KG1 (cell line): Measurements from ENCODE around the gene EPB41L5.
"Not testable (repeated sequence)": the region's sequence is repeated elsewhere in the genome, so short reads cannot be mapped to it uniquely, and the experiment has no call there.

Experiments
- DNase-seq: peaks from one replicate; lab custom pipeline; 2025; lab: John Stamatoyannopoulos, UW

The EPB41L5 gene

GRCh38 chr2:120100627-120101026, 87.8 kb downstream of the EPB41L5 start:
- no peak for DNase-seq

GRCh38 chr2:120103723-120104467, 91.0 kb downstream of the EPB41L5 start:
- no peak for DNase-seq

- DNase-seq, result no peak
Measured at GRCh38 chr2:120104772-120105171, 91.9 kb downstream of the EPB41L5 start.

GRCh38 chr2:120105360-120105759, 92.5 kb downstream of the EPB41L5 start:
- no peak for DNase-seq

- DNase-seq, result no peak
Measured at GRCh38 chr2:120108049-120108448, 95.2 kb downstream of the EPB41L5 start.

- no peak for DNase-seq
Measured at GRCh38 chr2:120108749-120109148, 95.9 kb downstream of the EPB41L5 start.

- DNase-seq, result peak; percentile 53
Measured at GRCh38 chr2:120109186-120110061, 96.5 kb downstream of the EPB41L5 start.

- no peak for DNase-seq
Measured at GRCh38 chr2:120110062-120110362, 97.1 kb downstream of the EPB41L5 start.

- no peak for DNase-seq
Measured at GRCh38 chr2:120110507-120110906, 97.6 kb downstream of the EPB41L5 start.

- no peak for DNase-seq
Measured at GRCh38 chr2:120111193-120111592, 98.3 kb downstream of the EPB41L5 start.

- DNase-seq, result no peak
Measured at GRCh38 chr2:120118018-120118417, 105.1 kb downstream of the EPB41L5 start.

GRCh38 chr2:120118471-120118870, 105.6 kb downstream of the EPB41L5 start:
- DNase-seq, result no peak

GRCh38 chr2:120121337-120121736, 108.5 kb downstream of the EPB41L5 start:
- DNase-seq, result not testable (repeated sequence)

- DNase-seq, result no peak
Measured at GRCh38 chr2:120123090-120123489, 110.2 kb downstream of the EPB41L5 start.

- no peak for DNase-seq
Measured at GRCh38 chr2:120125195-120125594, 112.3 kb downstream of the EPB41L5 start.

- DNase-seq, result no peak
Measured at GRCh38 chr2:120128216-120128615, 115.3 kb downstream of the EPB41L5 start.

- DNase-seq, result no peak
Measured at GRCh38 chr2:120132190-120132589, 119.3 kb downstream of the EPB41L5 start.

GRCh38 chr2:120132691-120133090, 119.8 kb downstream of the EPB41L5 start:
- DNase-seq, result no peak

- no peak for DNase-seq
Measured at GRCh38 chr2:120133572-120134244, 120.8 kb downstream of the EPB41L5 start.

GRCh38 chr2:120134263-120134662, 121.4 kb downstream of the EPB41L5 start:
- DNase-seq, result no peak

- not testable (repeated sequence) for DNase-seq
Measured at GRCh38 chr2:120135013-120135412, 122.1 kb downstream of the EPB41L5 start.

- no peak for DNase-seq
Measured at GRCh38 chr2:120140866-120141265, 128.0 kb downstream of the EPB41L5 start.
